GM18951 (cell line): ENCODE results near the gene DHX8.
"Not testable (repeated sequence)": the region's sequence is repeated elsewhere in the genome, so short reads cannot be mapped to it uniquely, and the experiment has no call there.

Experiments
- POLR2A ChIP-seq: IDR thresholded peaks from 4 replicates; pipeline ENCODE4 v1.6.1; 2011; ENCODE audit warnings: mild to moderate bottlenecking; ENCODE audit not compliant: insufficient read length, insufficient read depth; ENCODE audit errors: extremely low read depth
- in situ Hi-C: fragments of 300-500 bp; cut with MboI; formaldehyde crosslinking; loops from one replicate; pipeline ENCODE4 v1.12.0; 2022; ENCODE audit warnings: low sequenced_read_pairs, mixed read lengths, inconsistent platforms; ENCODE audit not compliant: unreplicated experiment

Gene DHX8

DNA sequence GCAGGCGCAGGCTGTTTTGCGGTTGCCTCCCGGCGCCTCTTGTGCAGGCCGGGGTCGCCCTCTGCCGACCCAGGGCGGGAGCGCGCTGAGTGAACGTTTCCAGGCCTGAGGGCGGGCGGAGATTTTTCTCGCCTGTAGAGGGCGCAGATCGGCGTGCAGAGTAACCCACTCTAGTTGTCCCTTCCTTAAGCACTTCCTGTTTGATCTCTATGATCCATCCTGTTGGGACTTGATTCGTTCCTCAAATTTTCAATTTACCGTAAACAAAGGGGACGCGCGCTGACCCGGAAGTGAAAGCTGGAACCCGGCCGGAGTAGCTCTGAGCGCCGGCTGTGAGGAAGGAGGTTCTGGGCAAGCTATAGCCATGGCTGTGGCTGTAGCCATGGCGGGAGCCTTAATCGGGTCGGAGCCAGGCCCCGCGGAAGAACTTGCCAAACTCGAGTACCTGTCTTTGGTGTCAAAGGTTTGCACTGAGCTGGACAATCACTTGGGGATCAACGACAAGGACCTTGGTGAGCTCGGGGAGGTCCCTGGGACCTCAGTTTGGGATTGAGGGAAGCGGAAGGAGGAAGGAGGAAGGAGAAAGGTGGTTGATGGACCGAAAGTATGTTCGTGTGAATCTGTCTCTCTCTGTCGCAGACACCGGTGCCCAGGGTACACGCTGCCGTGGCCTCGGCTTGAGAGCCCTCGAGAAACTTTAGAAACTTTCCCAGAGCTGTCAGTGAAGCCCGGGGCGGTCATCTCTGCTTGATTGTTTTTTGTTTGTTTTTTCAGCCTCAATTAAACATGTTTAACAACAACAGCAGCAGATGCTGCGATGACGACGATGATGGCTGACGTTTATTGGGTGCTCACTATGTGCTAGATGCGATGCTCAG is at the start of gene DHX8:
TSS of gene DHX8 (plus strand) at position 302 of the 878 bp plus-strand sequence. CDS start at position 365, 63 bp downstream.
- peak; percentile 90 for TF ChIP-seq POLR2A
- in situ Hi-C loops: loop anchor here (5.0 kb wide), 1 partner anchor 92 kb away; no protein-coding TSS in a partner anchor

GRCh38 chr17:43434902-43435319 is 48.9 kb upstream of the DHX8 start:
- in situ Hi-C loops: no loop called here
- TF ChIP-seq POLR2A: no peak

GRCh38 chr17:43437756-43438155 is 46.0 kb upstream of the DHX8 start:
- TF ChIP-seq POLR2A: no peak
- in situ Hi-C loops: no loop called here

GRCh38 chr17:43438626-43439025 is 45.1 kb upstream of the DHX8 start:
- in situ Hi-C loops: no loop called here
- no peak for TF ChIP-seq POLR2A

- in situ Hi-C loops: no loop called here
- TF ChIP-seq POLR2A: no peak
Measured at GRCh38 chr17:43439041-43439440, 44.7 kb upstream of the DHX8 start.

DNA sequence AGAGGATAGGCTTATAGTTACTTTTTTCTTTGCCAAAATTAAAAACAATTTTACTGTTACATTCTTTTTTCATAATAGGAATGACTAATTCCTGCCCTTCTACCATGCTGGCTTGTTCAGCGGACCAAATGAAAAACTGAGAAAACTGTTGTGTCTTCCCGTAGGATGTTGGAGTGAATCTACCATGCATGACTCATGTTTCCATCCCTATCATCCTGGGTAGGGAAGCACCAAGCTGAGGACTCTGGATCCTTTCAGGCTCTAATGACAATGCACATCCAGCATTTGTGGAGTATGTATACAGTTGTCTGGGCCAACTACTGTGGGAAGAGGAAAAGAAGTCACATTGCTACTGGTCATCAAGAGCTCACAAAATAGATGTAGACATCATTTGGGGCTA is 41.1 kb upstream of the DHX8 start:
- TF ChIP-seq POLR2A: no peak
- in situ Hi-C loops: no loop called here

GRCh38 chr17:43443381-43443780 is 40.4 kb upstream of the DHX8 start:
- in situ Hi-C loops: no loop called here
- no peak for TF ChIP-seq POLR2A

GRCh38 chr17:43444223-43445008 is 39.4 kb upstream of the DHX8 start:
- in situ Hi-C loops: no loop called here
- TF ChIP-seq POLR2A: no peak

- TF ChIP-seq POLR2A: no peak
Measured at GRCh38 chr17:43445009-43445589, 38.7 kb upstream of the DHX8 start.

GRCh38 chr17:43446773-43447172 is 37.0 kb upstream of the DHX8 start:
- in situ Hi-C loops: no loop called here
- TF ChIP-seq POLR2A: no peak

More at GRCh38 chr17:43445009-43445589, 38.7 kb upstream of the DHX8 start:
- in situ Hi-C loops: no loop called here

- in situ Hi-C loops: no loop called here
Measured at GRCh38 chr17:43448720-43449469, 34.9 kb upstream of the DHX8 start.

DNA sequence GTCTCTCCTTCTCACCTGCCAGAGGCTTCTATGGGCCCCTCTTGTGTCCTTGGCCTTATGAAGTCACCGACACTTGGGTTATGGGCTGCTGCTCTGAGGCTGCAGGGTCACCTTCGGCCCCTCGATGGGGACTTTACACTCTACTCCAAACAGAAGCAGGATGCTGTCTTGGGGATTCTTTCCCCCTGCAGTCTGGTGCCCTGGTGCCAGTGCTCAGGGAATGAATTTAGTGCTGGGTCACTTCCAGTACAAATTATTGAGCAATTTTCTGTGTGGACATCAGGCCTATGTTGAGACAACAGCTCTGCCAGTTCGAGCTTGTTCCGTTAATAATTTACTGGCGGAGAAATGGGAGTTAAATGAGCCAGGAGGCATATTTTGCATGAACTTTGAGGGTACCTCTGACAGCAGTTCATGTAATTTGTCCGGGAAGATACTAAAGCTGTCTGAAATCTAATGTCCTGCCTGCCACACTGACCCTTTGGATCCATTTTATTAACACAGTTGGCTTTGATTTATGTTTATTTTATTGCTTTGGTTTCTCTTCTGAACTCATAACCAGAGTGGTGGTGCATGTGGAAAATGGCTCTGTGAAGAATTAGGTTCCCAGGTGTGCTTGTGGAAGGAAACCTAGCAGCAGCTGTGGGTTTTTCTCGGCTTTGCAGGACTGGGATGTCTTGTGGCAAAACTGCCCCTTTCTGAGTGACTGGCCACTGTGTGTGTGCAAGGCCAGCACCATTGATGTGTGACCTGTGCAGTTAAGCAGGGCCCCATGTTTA is 34.1 kb upstream of the DHX8 start:
- in situ Hi-C loops: no loop called here
- TF ChIP-seq POLR2A: no peak

More at GRCh38 chr17:43448720-43449469, 34.9 kb upstream of the DHX8 start:
- no peak for TF ChIP-seq POLR2A

- in situ Hi-C loops: not testable (repeated sequence)
Measured at GRCh38 chr17:43450791-43451190, 33.0 kb upstream of the DHX8 start.

GRCh38 chr17:43451741-43452140 is 32.0 kb upstream of the DHX8 start:
- in situ Hi-C loops: not testable (repeated sequence)
